ENCODE results near the gene ENTPD2.

DNA sequence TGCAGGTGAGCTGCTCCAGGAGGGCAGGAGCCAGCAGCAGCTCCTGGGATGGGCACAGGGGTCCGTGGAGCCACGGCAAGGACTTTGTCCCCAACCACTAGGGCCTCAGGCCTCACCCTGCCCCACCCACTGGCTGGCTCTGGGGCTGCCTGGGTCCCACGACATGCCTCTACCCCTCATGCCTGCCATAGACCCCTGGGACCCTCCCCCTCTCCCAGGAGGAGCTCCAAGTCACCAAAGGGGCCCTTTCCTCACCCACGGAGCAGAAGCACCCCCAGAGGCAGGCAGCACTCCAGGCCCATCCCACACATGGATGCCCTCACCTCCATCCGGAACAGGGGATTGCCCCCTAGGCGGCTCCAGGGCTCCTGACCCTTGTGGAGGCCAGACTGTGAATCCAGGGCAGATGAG lies 32.3 kb downstream of the ENTPD2 start:
- TF ChIP-seq, protein P1, sequence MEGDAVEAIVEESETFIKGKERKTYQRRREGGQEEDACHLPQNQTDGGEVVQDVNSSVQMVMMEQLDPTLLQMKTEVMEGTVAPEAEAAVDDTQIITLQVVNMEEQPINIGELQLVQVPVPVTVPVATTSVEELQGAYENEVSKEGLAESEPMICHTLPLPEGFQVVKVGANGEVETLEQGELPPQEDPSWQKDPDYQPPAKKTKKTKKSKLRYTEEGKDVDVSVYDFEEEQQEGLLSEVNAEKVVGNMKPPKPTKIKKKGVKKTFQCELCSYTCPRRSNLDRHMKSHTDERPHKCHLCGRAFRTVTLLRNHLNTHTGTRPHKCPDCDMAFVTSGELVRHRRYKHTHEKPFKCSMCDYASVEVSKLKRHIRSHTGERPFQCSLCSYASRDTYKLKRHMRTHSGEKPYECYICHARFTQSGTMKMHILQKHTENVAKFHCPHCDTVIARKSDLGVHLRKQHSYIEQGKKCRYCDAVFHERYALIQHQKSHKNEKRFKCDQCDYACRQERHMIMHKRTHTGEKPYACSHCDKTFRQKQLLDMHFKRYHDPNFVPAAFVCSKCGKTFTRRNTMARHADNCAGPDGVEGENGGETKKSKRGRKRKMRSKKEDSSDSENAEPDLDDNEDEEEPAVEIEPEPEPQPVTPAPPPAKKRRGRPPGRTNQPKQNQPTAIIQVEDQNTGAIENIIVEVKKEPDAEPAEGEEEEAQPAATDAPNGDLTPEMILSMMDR (conservative IDR thresholded peaks at IDR 0.05): no peak
- no peak for TF ChIP-seq ZFX (IDR thresholded peaks at IDR 0.05)
